Mesendoderm (in vitro differentiated cells): ENCODE data around the gene ZNF513.

ENCODE experiments used
- DNase-seq: peaks from one replicate; pipeline ENCODE4 v3.0.0; 2013
- H2AK5ac ChIP-seq: 2 replicates; pipeline ENCODE4 v1.6.1; 2013; ENCODE audit warnings: low read length, inconsistent platforms
- H2BK120ac ChIP-seq: 2 replicates; pipeline ENCODE4 v1.6.1; 2013; ENCODE audit warnings: low read depth, mild to moderate bottlenecking, low read length, moderate library complexity, mixed read lengths
- H2BK15ac ChIP-seq: replicated peaks from 2 replicates; pipeline ENCODE4 v1.6.1; 2013; ENCODE audit warnings: low read depth, mild to moderate bottlenecking, moderate library complexity
- H2BK5ac ChIP-seq: 2 replicates; pipeline ENCODE4 v1.6.1; 2013; ENCODE audit warnings: low read length, inconsistent platforms
- H3K18ac ChIP-seq: 2 replicates; pipeline ENCODE4 v1.6.1; 2013; ENCODE audit warnings: mild to moderate bottlenecking, low read length, mixed read lengths
- H3K23ac ChIP-seq: one replicate; pipeline ENCODE4 v1.6.1; 2013; ENCODE audit warnings: low read length
- H3K27ac ChIP-seq: 2 replicates; pipeline ENCODE4 v1.5.1; 2013; ENCODE audit warnings: low read depth, mild to moderate bottlenecking, inconsistent platforms, low read length, moderate library complexity
- H3K27me3 ChIP-seq: 2 replicates; pipeline ENCODE4 v1.6.1; 2013; ENCODE audit warnings: low read length, control low read depth, mild to moderate bottlenecking, inconsistent platforms; ENCODE audit not compliant: insufficient read depth, poor library complexity
- H3K36me3 ChIP-seq: 2 replicates; pipeline ENCODE4 v1.6.1; 2013; ENCODE audit warnings: low read length, inconsistent platforms; ENCODE audit not compliant: control insufficient read depth, insufficient read depth
- H3K4ac ChIP-seq: one replicate; pipeline ENCODE4 v1.6.1; 2013; ENCODE audit warnings: low read depth, mild to moderate bottlenecking, low read length, moderate library complexity
- H3K4me1 ChIP-seq: 2 replicates; pipeline ENCODE4 v1.6.1; 2013; ENCODE audit warnings: low read depth, low read length, inconsistent platforms; ENCODE audit not compliant: control insufficient read depth
- H3K4me2 ChIP-seq: 2 replicates; pipeline ENCODE4 v1.6.1; 2013; ENCODE audit warnings: low read length
- H3K4me3 ChIP-seq: 2 replicates; pipeline ENCODE4 v1.5.1; 2013; ENCODE audit warnings: mild to moderate bottlenecking, low read length
- H3K56ac ChIP-seq: one replicate; pipeline ENCODE4 v1.6.1; 2013; ENCODE audit warnings: low read length
- H3K79me1 ChIP-seq: 2 replicates; pipeline ENCODE4 v1.6.1; 2013; ENCODE audit warnings: low read length, inconsistent platforms
- H3K79me2 ChIP-seq: 2 replicates; pipeline ENCODE4 v1.6.1; 2013; ENCODE audit warnings: mild to moderate bottlenecking, low read length; ENCODE audit not compliant: control insufficient read depth, insufficient read depth
- H3K9ac ChIP-seq: 2 replicates; pipeline ENCODE4 v1.6.1; 2013; ENCODE audit warnings: low read length, inconsistent platforms
- H4K5ac ChIP-seq: one replicate; pipeline ENCODE4 v1.6.1; 2013; ENCODE audit warnings: low read length
- H4K8ac ChIP-seq: one replicate; pipeline ENCODE4 v1.6.1; 2013; ENCODE audit warnings: low read depth, mild to moderate bottlenecking, control low read depth, low read length, moderate library complexity
- WGBS: extraction: QIAGEN DNeasy Blood & Tissue Kit; methylation state at CpG from one replicate; pipeline ENCODE4 v1.1.7; 2013; ENCODE audit warnings: low lambda C conversion rate, missing lambda C conversion rate; ENCODE audit not compliant: insufficient coverage; ENCODE audit errors: extremely low coverage; 5-methylcytosine and 5-hydroxymethylcytosine counted together

ZNF513 gene

DNA sequence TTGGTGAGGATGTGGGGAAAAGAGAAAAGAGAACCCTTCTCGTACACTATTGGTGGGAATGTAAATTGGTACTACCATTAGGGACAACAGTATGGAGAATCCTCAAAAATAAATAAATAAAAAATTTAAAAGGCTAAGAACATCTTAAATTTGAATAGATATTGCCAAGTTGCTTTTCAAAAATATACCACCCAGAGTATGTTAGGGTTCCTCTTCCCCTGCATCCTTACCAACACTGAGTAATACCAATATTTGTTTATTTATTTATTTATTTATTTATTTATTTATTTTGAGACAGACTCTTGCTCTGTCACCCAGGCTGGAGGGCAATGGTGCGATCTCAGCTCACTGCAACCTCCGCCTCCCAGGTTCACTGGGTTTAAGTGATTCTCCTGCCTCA is 42.4 kb upstream of the ZNF513 start:
- H2BK15ac ChIP-seq: no peak overlapping the region
- no peak overlapping the region for H3K9ac ChIP-seq
- peaks cover 2% of the 10 kb centered on the region for H3K4me1 ChIP-seq
- no peak overlapping the region for H3K18ac ChIP-seq
- H3K4me3 ChIP-seq: no peak overlapping the region
- DNase-seq: no peak
- H3K27me3 ChIP-seq: no peaks in the 10 kb centered on the region
- no peak overlapping the region for H3K27ac ChIP-seq
- no peak overlapping the region for H2BK120ac ChIP-seq
- H3K79me2 ChIP-seq: no peaks in the 10 kb centered on the region
- no peak overlapping the region for H3K23ac ChIP-seq
- no peak overlapping the region for H3K4me2 ChIP-seq
- no peak overlapping the region for H4K8ac ChIP-seq
- no peak overlapping the region for H3K56ac ChIP-seq
- H3K4ac ChIP-seq: no peak overlapping the region
- H3K79me1 ChIP-seq: no peaks in the 10 kb centered on the region
- H2BK5ac ChIP-seq: no peak overlapping the region
- H4K5ac ChIP-seq: no peak overlapping the region
- H2AK5ac ChIP-seq: no peak overlapping the region
- WGBS: no CpG with 5 or more reads among the region's 3 CpGs
- H3K36me3 ChIP-seq: no peaks in the 10 kb centered on the region

DNA sequence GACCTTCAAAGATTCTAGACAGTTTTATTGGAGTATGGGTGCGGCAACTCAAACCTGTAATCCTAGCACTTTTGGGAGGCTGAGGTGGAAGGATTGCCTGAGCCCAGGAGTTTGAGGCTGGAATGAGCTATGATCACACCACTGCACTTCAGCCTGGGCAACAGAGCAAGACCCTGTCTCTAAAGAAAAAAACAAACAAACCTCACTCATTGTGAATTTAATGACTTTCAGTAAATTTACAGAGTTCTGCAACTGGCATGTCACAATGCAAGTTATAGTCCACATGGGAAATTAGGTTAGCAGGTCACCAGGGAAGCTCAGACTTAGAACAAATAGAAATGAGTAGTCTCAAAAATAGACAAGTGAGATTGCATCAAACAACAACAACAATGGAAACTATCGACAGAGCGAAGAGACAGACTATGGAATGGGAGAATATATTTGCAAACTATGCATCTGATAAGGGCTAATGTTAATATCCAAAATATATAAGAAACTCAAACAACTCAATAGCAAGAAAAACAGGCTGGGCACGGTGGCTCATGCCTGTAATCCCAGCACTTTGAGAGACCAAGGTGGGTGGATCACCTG is 41.2 kb upstream of the ZNF513 start:
- H3K36me3 ChIP-seq: no peaks in the 10 kb centered on the region
- DNase-seq: no peak
- H3K4ac ChIP-seq: no peak overlapping the region
- H3K18ac ChIP-seq: no peak overlapping the region
- no peaks in the 10 kb centered on the region for H3K79me2 ChIP-seq
- H2BK5ac ChIP-seq: no peak overlapping the region
- H3K56ac ChIP-seq: no peak overlapping the region
- H3K4me1 ChIP-seq: no peaks in the 10 kb centered on the region
- H3K23ac ChIP-seq: no peak overlapping the region
- H2AK5ac ChIP-seq: no peak overlapping the region
- no peaks in the 10 kb centered on the region for H3K79me1 ChIP-seq
- no CpG with 5 or more reads among the region's 4 CpGs for WGBS
- no peak overlapping the region for H2BK15ac ChIP-seq
- no peak overlapping the region for H4K5ac ChIP-seq
- H3K27me3 ChIP-seq: no peaks in the 10 kb centered on the region
- no peak overlapping the region for H3K27ac ChIP-seq
- H3K9ac ChIP-seq: no peak overlapping the region
- H2BK120ac ChIP-seq: no peak overlapping the region
- H3K4me2 ChIP-seq: no peak overlapping the region
- no peak overlapping the region for H3K4me3 ChIP-seq
- H4K8ac ChIP-seq: no peak overlapping the region

GRCh38 chr2:27420996-27421395 is 40.5 kb upstream of the ZNF513 start:
- no peak for DNase-seq
- no peak overlapping the region for H3K56ac ChIP-seq
- no peak overlapping the region for H2AK5ac ChIP-seq
- no peaks in the 10 kb centered on the region for H3K4me1 ChIP-seq
- no peak overlapping the region for H3K4ac ChIP-seq
- no peak overlapping the region for H3K4me3 ChIP-seq
- no peak overlapping the region for H3K23ac ChIP-seq
- no peaks in the 10 kb centered on the region for H3K79me2 ChIP-seq
- H3K4me2 ChIP-seq: no peak overlapping the region
- no peak overlapping the region for H3K9ac ChIP-seq
- H2BK15ac ChIP-seq: no peak overlapping the region
- H4K5ac ChIP-seq: no peak overlapping the region
- H2BK120ac ChIP-seq: no peak overlapping the region
- H3K27ac ChIP-seq: no peak overlapping the region
- H3K36me3 ChIP-seq: no peaks in the 10 kb centered on the region
- no peaks in the 10 kb centered on the region for H3K27me3 ChIP-seq
- H4K8ac ChIP-seq: no peak overlapping the region
- H3K79me1 ChIP-seq: no peaks in the 10 kb centered on the region
- no peak overlapping the region for H2BK5ac ChIP-seq
- H3K18ac ChIP-seq: no peak overlapping the region

- no peak overlapping the region for H3K9ac ChIP-seq
- DNase-seq: no peak
- no peak overlapping the region for H3K27ac ChIP-seq
- no peak overlapping the region for H3K56ac ChIP-seq
- no peaks in the 10 kb centered on the region for H3K27me3 ChIP-seq
- H3K23ac ChIP-seq: no peak overlapping the region
- no peaks in the 10 kb centered on the region for H3K79me2 ChIP-seq
- WGBS: no CpG with 5 or more reads among the region's 6 CpGs
- H3K4me3 ChIP-seq: no peak overlapping the region
- H4K5ac ChIP-seq: no peak overlapping the region
- no peak overlapping the region for H2AK5ac ChIP-seq
- H4K8ac ChIP-seq: no peak overlapping the region
- no peaks in the 10 kb centered on the region for H3K4me1 ChIP-seq
- H2BK5ac ChIP-seq: no peak overlapping the region
- no peaks in the 10 kb centered on the region for H3K79me1 ChIP-seq
- H2BK120ac ChIP-seq: no peak overlapping the region
- no peak overlapping the region for H3K18ac ChIP-seq
- H2BK15ac ChIP-seq: no peak overlapping the region
- no peak overlapping the region for H3K4me2 ChIP-seq
- no peaks in the 10 kb centered on the region for H3K36me3 ChIP-seq
- H3K4ac ChIP-seq: no peak overlapping the region
These were observed 35.6 kb upstream of the ZNF513 start for GRCh38 chr2:27416151-27416550.

- Histone ChIP-seq H3K4me2 (no peak overlapping the region), H2AK5ac (no peak overlapping the region), H2BK5ac (no peak overlapping the region), H2BK15ac (no peak overlapping the region), H3K27ac (no peak overlapping the region), H3K36me3 (no peaks in the 10 kb centered on the region), H4K8ac (no peak overlapping the region), H3K4me3 (no peak overlapping the region), H3K79me2 (peaks cover 14% of the 10 kb centered on the region), H3K27me3 (no peaks in the 10 kb centered on the region), H3K23ac (no peak overlapping the region), H4K5ac (no peak overlapping the region), H2BK120ac (no peak overlapping the region), H3K4me1 (no peaks in the 10 kb centered on the region), H3K56ac (no peak overlapping the region), H3K4ac (no peak overlapping the region), H3K18ac (no peak overlapping the region), H3K79me1 (no peaks in the 10 kb centered on the region), H3K9ac (no peak overlapping the region)
- no CpG with 5 or more reads among the region's 9 CpGs for WGBS
- DNase-seq: no peak
These were observed 32.1 kb upstream of the ZNF513 start for GRCh38 chr2:27412419-27413152.
